GM18861 (cell line): ENCODE measurements around the gene HAPLN3.

Source experiments
- ATAC-seq: cut with Tn5 transposase; IDR thresholded peaks from one replicate; pipeline ENCODE4 v1.9.1; 2021; ENCODE audit not compliant: unreplicated experiment

HAPLN3 gene

DNA sequence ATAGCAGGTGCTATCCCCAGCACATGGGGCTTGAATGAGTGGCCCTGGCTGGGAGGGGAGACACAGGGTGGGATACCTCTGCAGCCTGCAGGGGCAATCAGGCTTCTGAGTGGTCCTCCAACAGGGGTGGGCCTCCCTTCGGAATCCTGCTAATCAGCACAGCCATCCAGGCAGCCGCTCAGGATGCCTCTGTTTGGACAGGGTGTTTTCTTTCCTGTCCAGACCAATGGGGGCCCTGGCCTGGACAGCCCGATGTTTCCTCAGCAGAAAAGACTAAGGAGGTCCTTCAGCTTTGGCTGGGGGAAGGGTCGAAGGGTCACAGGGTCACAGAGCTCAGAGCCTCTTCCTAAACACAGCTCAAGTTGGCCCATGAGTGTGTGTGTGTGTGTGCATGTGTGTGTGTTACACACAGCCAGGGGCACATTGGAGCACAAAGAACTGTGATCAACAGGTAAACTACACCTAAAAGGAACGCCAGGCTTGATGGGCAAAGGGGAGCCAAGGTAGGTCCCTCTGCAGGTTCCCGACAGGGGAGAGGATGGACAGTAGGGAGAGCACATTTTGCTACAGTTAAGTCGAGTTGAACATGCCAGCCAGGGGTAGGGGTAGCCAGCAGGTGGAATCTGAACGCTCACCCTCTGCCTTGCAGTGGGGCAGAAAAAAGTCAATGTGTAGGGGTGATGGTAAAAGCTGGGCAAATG, 1.1 kb upstream of the HAPLN3 start:
- ATAC-seq, result no peak

- ATAC-seq, result peak; percentile 62
These were observed 961 bp downstream of the HAPLN3 start for GRCh38 chr15:88894348-88894818.

GRCh38 chr15:88891540-88892254, 3.6 kb downstream of the HAPLN3 start:
- no peak for ATAC-seq

- ATAC-seq, result no peak
These were observed 4.8 kb downstream of the HAPLN3 start for GRCh38 chr15:88890495-88890894.

DNA sequence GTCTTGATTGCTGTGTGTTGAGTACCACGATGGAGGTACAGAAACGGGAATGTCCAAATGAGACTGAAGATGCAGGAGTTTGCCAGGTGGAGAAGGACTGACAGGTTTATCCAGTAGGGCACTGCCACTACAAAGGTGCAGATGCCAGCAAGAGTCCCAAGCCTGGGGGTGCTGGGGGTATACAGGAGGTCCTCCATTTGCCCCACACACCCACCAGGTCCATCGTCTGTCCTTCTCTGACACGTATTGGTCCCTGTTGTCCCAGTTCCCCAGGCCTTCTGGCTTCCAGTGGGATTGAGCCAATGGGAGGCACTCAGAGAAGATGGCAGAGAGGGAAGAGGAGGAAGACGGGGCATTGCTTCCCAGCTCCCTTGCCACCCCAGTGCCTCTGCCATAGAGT, 6.6 kb downstream of the HAPLN3 start:
- no peak for ATAC-seq

DNA sequence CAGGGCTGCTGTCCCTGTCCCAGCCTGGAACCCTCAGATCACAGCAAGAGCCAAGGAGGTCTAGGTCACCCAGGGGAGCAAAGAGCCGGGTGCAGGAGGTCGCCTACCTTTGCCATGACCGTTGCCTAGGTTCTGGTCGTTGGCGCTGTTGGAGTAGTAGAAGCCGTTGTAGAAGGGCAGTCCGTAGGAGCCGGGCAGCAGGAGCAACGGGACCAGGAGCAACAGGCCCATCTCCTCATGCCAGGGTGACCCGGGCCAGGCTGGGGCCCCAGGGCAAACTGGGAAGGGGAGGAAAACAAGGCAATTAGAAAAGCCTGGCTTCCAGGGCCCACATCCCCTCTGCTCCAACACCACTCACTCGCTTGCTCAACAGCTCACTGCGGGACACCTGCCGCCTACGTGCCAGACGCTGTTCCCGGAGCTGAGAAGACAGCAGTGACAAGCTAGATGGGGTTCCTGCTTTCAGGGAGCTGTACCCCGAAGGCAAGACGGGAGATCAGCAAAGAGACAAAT, 8.2 kb downstream of the HAPLN3 start:
- ATAC-seq, result no peak

GRCh38 chr15:88882785-88883184, 12.6 kb downstream of the HAPLN3 start:
- no peak for ATAC-seq

DNA sequence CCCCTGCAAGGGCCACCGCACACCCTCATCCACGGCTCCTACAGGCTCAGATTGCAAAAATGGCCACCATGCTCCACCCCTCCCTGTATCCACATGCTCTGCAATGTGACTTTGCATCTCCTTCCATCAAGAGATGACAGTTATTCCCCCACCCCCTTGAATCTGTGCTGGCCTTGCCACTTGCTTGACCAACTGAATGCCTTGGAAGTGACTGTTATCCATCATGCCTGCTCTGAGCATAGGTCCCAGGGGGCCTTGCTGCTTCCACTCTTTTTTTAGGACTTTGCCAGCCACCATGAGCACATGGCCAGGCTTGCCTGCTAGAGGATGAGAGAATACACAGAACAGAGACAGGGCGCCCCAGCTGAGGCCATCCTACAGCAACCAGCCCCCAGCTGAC, 13.6 kb downstream of the HAPLN3 start:
- no peak for ATAC-seq

DNA sequence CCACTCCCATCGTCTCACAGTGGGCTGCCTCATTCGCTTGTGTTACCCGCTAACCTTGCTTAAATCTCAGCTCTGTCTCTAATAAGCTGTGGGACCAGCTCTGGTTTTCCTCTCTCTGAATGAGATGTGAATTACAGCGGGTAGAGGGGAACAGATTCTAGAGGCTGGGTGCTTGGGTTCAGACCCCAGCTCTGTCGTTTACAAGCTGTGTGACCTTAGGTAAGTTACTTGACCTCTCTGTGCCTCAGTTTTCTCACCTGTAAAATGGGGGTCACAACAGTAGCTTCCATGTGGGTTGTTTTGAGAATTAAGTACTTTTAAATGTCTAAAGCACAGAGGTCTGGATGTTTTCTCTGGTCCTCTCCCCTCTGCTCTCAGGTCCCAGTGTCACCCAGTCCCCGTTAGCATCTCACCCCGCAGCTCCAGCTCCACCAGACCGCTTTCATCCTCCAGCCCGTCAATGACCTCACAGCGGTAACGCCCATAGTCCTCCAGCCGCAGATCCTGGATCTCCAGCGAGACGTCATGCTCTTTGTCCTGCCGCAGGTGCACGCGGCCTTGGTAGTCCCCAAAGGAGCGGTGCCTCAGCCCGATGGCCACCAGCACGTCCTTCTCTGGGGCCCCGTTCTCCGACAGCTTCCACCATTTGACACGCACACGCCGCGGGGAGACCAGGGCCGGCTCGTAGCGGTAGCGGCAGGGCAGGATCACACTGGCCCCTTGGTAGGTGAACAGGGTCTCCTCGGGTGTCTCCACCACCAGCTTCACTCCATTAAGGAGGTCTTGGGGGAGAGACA, 14.2 kb downstream of the HAPLN3 start:
- no peak for ATAC-seq

- no peak for ATAC-seq
These were observed 16.6 kb downstream of the HAPLN3 start for GRCh38 chr15:88878720-88879184.

GRCh38 chr15:88877906-88878305, 17.4 kb downstream of the HAPLN3 start:
- ATAC-seq, result no peak

DNA sequence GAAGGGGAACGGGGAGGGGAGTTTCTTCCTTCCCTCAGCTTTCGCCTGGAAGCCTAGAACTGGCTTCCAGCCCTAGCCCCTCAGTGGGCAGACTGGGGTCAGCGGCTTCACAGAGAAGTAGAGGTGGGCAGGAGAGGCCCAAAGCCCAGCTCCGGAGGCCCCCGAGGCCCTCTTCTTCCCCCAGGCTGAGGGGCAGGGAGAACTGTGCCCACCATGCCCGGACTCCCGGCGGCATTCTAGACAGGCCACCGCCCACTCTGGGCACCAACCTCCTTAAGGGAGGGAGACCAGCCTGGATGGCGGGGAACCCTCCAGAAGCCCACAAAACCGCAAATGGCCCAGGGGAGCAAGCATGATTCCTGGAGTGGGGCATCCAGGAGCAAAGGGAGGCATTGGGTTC, 17.9 kb downstream of the HAPLN3 start:
- no peak for ATAC-seq

DNA sequence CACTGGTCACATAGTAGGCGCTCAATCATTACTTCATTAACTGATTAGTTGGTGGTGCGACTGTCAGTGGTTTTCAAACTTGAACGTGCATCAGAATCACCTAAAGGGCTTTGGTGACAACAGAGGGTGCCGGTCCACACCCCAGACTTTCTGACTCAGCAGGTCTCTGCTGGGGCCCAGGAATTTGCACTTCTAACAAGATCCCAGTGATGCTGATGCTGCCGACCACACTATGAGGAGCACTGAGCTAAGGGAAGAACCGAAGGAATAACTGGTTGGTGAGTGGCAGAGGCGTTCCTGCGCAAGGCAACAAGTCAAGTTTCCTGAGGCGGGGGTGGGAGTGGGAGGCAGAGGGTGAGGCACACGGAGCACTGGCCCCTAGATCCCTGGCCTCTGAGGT, 18.8 kb downstream of the HAPLN3 start:
- ATAC-seq, result no peak

DNA sequence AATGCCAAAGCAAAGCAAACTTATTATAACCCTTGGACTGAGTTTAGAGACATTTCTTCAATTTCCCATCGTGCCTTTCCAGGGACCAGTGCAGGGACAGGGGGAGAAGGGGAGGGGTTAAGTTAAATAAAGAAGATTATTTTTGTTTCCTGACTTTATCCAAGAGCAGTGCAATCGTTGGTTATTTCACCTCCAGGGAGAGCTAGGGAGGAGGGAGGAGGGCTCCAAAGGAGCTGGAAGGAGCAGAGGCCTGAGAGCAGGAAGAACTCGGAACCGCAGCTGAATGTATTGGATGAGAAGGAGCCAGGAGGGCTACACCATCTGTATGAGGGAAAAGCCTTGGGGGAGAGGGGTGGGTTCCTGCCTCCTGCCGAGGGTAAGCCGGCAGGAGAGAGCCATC, 20.7 kb downstream of the HAPLN3 start:
- ATAC-seq, result no peak

DNA sequence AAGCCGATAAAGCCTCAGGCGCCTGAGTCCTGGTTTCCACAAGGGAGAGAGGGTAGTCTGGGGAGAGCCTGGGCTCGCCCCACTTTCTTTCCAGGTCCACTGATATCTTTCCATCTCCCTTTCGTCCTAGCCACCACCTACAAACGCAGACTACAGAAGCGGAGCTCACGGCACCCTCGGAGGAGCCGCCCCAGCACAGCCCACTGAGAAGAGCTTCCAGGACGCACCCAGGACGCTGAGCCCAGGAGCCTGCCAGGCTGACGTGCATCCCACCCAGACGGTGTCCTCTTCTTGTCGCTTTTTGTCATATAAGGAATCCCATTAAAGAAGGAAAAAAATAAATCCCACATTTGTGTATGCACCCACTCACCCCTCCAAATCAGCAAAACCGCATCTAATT, 21.1 kb downstream of the HAPLN3 start:
- ATAC-seq, result no peak

DNA sequence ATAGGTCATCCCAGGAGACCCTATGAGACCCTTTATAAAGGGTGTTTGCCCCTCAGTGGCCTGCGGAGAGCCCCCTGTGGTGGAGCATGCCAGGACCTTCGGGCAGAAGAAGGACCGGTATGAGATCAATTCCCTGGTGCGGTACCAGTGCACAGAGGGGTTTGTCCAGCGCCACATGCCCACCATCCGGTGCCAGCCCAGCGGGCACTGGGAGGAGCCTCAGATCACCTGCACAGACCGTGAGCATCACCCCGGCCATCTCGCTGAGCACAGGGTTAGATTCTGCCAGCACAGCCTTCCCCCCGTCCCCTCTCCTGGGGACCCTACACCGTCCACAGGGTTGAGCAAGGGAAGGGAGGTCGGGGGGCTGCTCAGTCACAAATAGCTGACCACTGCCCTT, 21.6 kb downstream of the HAPLN3 start:
- ATAC-seq, result no peak

GRCh38 chr15:88872706-88873105, 22.6 kb downstream of the HAPLN3 start:
- no peak for ATAC-seq

- no peak for ATAC-seq
These were observed 23.2 kb downstream of the HAPLN3 start for GRCh38 chr15:88872106-88872505.

- no peak for ATAC-seq
These were observed 24.0 kb downstream of the HAPLN3 start for GRCh38 chr15:88871313-88871712.

DNA sequence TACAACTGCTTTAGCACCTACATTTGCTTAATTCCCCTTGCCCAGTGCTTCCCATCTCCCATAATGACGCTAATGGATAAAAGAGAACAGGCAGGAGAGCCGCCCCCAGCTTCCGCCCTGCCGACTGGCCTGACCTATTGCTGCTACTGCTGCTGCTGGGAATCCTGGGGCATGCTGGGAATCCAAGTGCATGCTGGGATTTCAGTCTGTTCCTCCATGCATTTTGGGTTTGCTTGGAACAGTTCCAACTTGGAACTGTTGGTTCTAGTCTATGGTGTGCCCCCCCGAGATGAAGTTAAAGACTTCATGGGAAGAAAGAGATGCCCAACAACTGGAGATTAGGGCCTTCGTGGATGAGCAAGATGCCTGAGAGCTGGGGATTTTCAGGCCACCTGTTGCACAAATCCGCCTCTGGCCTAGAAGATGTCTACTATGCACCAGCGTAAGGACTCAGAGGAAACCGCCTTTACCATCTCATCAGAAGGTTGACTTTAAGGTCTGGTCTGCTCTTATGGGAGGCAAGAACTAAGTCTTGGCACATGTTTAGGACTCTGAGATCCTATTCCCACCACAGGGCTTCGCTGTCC, 29.0 kb downstream of the HAPLN3 start:
- no peak for ATAC-seq

DNA sequence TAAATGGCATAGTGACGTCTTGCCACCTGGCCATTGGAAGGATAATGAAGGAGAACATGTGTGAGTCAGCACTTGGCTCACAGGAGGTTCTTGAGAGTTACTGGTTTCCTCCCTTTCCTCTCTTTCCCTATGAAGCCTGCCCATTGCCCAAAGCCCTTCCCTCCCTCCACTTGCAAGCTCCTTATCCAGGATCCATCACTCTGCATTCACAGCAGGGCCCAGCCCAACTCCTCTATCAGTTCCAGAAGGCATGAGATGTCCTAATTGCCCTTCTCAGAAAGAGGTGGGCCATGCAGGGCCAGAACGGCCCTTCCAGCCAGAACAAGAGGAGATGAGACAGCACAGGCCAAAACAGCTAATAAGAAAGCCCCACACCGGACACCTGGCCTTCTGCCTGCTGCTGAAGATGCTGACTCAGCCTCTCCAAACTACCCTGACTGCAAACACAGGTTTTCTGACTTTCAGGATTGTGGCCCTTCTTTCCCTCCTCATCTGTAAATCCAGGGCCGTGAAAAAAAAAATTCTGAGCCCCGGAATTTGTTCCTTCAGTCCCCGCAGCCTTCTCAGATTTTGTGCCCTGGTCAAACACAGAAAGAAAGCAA, 29.7 kb downstream of the HAPLN3 start:
- no peak for ATAC-seq
